Mesenchymal stem cell (in vitro differentiated cells and primary cell): Measurements from ENCODE around the gene KRTAP9-7. TPM values are rescaled to one million over a fixed set of nuclear protein-coding genes. Genes with fewer than 3 reads are reported as not detected.

Experiments used
- small RNA-seq: library from polyadenylated mRNA; stranded (forward); fragments of <200 nt; extraction: miRNeasy Mini kit (QIAGEN cat#:217004); gene quantifications from one replicate; pipeline ENCODE3, GENCODE V24; 2013; ENCODE audit warnings: low read depth

KRTAP9-7 gene

Small RNA genes lying within 50 kb of the gene (small RNA-seq; reads per million reads assigned to genes)
- gene KRTAP9-10P = not detected
